GM21717 (cell line): Measurements from ENCODE around the gene REEP6.
"Not testable (repeated sequence)": the region's sequence is repeated elsewhere in the genome, so short reads cannot be mapped to it uniquely, and the experiment has no call there.

Experiments used
- ATAC-seq: cut with Tn5 transposase; IDR thresholded peaks from one replicate; pipeline ENCODE4 v1.9.1; 2021; ENCODE audit warnings: mild to moderate bottlenecking, moderate library complexity; ENCODE audit not compliant: unreplicated experiment

The REEP6 gene

GRCh38 chr19:1505991-1506881 lies 15.3 kb downstream of the REEP6 start:
- ATAC-seq = no peak

DNA sequence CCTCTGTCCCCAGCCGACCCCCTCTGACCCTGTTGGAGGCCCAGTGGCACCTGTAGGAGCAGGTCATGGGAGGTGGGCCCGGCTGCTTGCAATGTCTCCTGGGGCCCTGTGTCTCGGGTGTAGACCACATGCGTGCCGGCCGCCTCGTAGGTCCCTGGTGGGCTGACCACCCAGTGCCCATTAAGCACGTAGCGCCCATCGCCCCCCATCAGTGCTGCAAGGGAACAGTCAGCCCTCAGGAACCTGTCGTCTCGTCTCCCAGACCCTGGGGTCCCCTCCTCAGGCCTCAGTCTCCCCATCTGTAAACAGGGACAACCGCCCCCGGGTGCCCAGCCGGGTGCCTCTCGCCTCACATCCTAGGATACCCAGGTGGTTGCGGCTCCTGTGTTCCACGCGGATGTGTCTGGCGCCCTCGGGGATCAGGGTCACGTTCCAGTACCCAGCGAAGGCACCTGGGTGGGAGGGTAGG lies 16.2 kb downstream of the REEP6 start:
- ATAC-seq = no peak

DNA sequence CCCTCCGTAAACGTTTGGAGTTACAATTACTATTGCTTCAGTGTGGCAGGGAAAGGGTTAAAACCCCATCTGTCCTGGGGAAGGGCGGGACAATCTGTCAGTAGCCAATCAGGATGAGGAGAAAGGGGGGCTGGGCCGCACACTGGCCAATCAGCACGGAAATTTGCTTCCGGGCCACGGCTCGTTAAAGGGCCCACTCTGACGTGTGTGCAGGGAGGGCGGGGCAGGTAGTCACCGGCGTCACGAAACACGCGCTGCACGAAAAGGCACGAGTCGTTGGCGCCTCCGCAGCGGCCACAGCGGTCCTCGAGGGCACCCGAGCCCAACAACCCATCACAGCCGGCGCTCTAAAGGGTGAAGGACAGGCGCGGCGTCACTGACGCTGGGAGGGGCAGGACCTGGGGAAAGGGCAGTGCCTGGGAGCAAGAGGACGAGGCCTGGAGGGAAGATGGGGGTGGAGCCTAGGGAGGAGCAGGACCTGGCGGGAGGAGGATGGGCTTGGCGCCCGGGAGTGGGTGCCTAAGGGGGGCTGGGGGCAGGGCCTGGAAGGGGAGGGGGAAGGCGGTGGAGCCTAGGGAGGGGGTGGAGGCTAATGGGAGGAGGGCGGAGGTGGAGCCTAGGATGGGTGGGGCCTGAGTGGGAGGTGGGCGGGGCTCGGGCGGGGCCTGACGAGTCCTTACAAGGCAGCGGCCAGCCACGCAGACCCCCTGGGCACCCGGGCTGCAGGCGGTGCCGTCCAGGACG lies 17.0 kb downstream of the REEP6 start:
- ATAC-seq = no peak

- no peak for ATAC-seq
Observed at GRCh38 chr19:1508507-1508856, 17.5 kb downstream of the REEP6 start.

DNA sequence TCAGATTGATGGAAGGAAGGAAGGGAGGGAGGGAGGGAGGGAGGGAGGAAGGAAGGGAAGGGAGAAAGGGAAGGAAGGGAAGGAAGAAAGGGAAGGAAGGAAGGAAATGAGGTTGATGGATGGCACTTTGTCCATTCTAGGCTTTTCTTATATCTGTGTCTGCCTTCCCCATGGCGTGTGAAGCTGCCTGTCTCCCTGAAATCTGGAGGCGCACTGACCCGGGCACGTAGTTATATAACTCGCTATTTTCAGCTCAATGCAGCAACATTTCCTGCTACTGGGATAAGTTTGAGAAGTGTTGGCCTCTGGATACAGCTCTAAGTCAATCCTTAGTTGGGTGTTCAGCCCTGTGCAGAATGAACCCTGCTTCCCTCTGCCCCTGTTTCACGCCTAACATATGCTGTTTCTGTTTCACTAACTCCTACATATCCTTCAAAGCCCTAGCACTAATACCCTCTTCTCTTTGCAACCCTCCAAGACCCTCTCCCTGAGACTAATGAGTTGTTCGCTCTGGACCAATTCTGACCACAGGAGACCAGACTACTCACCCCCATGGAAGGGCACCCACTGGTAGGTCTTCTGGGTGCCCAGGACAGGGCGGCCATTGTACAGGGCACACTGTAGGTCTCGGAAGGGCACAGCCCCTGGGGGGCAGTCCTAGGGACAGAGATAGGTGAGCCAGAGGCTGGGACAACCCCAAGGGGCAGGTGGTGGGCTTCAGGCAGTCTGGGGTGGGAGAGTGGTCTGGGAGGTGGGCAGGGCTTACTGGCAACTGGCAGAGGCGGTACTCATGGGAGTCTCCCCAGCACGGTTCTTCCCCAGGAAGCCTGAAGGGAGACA lies 18.8 kb downstream of the REEP6 start:
- no peak for ATAC-seq

DNA sequence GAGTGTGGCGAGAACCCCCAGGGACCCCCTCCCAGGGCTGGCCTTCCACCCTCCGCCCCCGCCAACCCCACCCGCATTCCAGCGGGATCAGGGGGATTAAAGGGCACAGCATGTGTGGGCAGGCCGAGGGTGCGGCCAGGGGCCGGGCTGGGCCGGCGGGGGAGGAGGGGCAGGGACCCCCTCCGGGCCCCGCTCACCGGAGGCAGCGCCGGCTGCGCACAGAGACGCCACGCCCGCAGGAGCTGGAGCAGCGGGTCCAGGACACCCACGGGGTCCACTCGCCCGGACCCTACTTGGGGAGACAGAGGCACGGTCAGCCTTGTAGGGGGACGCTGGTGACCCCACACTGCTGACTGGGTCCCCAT lies 19.4 kb downstream of the REEP6 start:
- ATAC-seq = no peak

- no peak for ATAC-seq
Observed at GRCh38 chr19:1510807-1511206, 19.8 kb downstream of the REEP6 start.

GRCh38 chr19:1511318-1512317 lies 20.6 kb downstream of the REEP6 start:
- ATAC-seq = no peak

DNA sequence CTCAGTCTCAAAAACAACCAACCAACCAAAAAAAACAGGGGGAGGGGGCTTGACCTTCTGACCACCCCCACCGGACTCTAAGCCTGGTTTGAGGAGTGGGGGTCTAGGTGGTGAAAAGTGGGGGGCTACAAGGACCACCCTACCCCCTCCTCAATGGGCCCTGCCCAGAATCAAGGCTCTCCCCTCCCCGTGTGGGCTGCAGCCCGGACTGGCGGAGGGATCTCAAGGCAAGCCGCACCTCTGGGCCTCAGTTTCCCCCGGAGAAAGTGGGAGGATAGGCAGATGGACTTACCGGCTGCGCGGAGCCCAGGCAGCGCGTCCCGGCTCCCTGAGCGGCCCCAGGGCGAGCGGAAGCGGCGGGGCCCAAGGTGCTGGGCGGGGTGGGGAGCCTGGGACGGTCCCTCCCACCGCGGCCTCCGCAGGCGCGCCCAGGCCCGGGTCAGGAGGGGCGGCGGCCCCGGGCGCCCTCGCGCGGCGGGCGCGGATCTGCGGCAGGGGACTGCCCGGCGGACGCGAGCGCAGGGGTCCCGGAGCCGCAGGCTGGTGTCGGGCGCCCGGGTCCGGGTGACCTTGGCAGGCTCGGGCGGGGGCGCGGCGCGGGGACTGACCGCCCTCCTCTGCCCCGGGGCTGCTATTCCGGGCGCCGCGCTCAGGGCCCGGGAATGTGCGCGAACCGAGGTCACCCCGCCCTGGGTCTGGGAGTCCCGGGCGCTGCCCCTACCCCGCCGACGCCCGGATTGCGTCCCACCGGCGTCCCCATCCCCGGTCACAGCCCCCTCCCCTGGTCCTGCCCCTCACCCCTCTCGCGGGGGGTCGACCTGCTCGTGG lies 21.9 kb downstream of the REEP6 start, which contains the start of gene ADAMTSL5:
Gene ADAMTSL5, minus strand, starts transcription at position 349 of the 828 bp plus-strand sequence. CDS start 2,076 bp downstream, outside the sequence.
- ATAC-seq = no peak

DNA sequence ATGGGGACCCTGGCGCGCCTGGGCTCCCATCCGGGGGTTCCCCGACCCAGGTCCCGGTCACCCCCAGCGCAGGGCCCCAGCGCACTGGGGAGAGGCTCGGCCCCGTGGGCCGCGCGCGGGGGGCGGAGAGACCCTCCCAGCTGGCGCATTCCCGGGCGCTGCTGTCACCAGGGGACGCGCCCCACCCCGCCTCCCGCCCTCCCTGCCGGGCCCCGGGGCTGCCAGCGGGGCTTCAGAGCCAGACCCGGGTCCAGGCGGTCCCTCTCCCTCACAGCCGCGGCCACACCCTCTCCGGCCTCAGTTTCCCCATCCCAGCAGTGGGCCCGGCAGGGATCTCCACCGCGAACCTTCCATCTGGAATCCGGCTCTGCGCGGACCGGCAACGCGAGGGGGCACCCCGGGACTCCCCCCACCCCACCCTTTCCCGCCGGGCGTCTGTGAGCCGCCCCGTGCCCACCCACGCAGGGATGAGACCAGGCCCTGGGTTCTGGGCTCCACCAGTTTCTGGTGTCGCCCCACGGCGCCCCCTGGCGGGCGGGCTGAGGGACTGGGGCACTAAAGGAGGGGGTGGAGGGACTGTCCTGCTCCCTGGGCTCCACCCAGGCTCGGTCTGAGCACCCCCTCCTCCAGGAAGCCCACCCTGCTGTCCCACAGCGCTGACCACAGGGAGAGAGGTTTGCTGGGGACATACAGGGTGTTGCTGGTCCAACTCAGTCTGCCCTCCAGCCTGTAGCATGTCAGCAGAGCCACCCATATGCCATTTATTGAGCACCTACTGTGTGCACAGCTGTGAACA lies 22.7 kb downstream of the REEP6 start:
- ATAC-seq = no peak

DNA sequence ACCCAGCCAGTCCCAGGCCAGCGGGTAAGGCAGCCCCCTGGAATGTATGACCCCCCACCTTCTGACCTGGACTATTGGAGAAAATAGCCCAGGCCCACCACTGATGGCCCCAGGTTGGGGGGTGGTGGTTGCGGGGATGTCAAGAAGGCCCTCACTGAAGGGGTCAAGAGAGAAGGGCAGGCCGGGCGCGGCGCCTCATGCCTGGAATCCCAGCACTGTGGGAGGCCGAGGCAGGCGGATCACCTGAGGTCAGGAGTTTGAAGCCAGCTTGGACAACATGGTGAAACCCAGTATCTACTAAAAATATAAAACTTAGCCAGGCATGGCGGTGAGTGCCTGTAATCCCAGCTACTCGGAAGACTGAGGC lies 23.3 kb downstream of the REEP6 start:
- ATAC-seq = no peak

DNA sequence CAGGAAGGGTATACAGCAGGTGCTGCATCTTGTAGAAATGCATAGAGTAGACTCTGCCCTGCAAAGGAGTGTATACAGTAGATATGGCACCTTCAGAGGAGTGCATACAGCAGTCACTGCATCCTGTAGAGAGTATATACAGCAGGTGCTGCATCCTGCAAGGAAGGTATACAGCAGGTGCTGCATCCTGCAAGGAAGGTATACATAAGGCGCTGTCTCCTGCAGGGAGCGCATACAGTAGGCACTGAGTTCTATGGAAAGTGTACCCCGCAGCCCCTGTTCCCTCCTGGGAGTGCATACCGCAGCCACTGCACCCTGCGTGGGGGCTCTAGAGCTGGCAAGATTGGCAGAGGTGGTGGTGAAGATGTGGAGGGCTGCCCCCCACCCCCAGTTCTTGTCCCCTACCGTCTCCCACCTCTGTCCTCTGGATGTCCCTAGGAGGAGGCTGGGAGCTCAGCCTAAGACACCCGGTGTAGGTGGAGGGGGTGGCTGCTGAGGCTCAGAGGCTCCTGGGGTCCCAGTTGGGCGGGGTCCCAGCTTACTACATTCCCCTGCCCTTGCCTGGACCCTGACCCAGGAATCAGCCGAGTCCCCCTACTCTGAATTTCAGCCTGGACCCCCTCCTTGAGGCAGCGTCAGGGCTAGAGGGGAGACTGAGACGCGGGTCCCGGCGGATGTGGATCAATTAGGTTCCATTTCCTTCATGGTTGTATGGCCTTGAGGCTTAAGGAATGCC lies 24.2 kb downstream of the REEP6 start:
- ATAC-seq = no peak

DNA sequence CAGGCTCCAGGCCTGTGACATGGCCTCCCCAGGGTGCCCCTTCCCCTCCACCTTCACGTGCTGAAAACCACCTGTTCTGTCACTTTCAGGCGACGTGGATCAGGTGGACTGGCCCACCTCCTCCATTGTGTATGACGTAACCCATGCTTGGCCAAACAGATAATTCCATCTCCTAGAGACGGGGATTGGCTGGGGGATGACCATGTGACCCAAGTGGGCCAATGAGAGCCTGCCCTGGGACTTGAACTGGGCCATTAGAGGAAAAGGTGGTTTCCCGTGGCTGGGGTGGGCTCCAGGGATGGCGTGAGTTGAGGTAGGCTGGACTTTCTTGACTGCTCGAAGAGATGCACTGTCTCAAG lies 25.4 kb downstream of the REEP6 start:
- no peak for ATAC-seq

DNA sequence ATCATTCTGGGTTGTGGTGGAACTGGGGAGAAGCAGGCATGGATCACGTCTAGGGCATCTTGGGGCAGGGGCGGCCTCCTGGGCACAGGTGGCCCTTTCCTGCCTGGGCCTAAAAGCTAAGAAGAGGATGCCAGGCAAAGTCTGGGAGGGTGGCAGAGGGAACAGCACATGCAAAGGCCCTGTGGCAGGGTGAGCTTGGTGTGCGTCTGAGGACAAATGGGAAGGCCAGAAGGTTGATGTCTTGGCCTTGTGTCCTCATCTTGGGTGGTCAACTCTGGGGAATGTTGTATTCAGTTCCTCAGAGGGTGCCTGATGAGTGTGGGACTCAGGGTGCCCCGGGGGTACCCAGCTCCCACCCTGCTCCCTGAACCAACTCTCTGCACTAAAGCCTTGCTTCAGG lies 27.5 kb downstream of the REEP6 start:
- no peak for ATAC-seq

DNA sequence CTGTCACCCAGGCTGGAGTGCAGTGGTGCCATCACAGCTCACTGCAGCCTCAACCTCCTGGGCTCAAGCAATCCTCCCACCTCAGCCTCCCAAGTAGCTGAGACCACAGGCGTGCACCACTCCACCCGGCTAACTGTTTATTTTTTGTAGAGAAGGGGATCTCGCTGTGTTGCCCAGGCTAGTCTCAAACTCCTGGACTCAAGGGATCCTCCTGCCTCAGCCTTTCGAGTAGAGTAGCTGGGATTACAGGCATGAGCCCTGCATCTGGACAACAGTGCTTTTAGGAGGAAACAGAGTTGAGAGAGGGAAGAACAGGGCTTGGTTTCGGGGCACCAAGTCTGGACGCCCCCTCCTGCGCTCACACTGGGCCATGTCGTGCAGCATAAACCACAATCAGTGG lies 28.8 kb downstream of the REEP6 start:
- ATAC-seq = not testable (repeated sequence)

DNA sequence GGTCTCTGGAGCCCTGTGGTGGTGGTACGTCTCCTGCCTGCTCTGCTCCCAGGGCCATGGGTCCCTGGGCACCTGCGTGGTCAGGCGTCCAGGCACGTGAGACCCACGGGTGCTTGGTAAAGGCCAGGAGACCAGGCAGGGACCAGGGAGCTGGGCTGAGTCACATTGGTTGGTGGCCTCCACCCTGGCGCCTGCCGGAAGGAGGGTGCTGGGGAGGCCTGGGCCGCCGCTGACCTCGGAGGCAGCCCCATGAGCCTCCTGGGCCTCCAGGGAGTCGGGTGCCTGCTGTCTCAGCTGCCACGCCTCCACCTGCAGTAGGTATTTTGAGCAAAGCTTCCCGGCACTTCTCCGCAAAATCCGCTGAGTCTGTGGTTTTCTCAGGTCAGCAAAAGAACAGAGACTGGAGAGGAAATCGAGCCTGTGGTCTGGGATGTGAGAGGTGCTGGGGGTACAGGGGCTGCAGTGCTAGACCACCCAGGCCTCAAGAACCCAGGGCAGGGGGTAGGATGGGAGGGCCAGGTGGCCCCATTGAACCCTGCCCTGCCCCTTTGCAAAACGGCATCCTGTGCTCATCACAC lies 29.3 kb downstream of the REEP6 start:
- ATAC-seq = no peak

- ATAC-seq = no peak
Observed at GRCh38 chr19:1521636-1522035, 30.7 kb downstream of the REEP6 start.
